ENCODE measurements around the gene CAMTA1. TPM values are rescaled to one million over a fixed set of nuclear protein-coding genes. Genes with fewer than 3 reads are reported as not detected.

CAMTA1 gene
- total and polyA plus RNA-seq, 2 experiments from 2014 or later, result 213 to 341 TPM

DNA sequence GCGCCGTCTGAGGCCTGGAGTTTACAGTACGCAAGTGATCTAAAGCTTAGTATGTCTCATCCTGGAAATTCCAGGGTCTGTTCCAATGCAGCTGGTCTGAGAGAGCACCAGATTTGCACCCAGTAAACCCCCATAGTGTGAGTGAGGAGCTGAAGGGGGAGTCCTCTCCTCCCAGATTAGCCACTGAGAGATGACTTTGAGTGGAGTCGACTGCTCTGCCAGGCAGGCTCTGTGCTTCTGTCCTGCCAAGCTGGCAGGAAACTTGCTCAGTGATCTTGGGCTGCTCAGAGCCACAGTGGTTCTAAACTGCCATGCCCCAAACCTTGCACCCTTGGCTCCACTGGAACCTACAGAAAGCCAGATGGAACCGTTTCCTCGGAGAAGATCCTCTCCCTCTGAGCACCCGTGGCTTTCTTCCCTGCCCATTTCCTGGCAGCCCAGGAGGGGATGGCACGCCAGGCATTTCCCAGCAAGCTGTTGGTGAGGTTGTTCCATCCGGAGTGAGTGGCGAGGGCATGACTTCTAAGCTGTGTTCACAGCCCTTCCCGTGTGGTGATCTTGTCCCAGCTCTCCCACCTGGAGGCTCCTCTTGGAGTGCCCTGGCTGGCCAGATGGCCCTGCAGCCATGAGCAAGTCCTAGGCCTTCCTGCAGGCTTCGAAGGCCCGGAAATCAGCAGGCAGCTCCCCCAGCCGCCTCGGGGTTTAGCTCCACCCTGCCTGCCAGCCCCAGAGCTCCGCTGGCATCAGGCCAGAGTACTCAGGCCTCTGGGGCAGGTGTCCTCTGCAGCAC, 859.9 kb downstream of the CAMTA1 start:
- Histone ChIP-seq H3K27ac (no peak overlapping the region), H3K36me3 (no peaks in the 10 kb centered on the region), H3K4me1 (ENCODE audit: low read depth) (no peaks in the 10 kb centered on the region), H3K27me3 (no peaks in the 10 kb centered on the region), H3K4me3 (no peak overlapping the region), H3K9me3 (ENCODE audit: low read depth) (no peaks in the 10 kb centered on the region)
- TF ChIP-seq, protein P1, sequence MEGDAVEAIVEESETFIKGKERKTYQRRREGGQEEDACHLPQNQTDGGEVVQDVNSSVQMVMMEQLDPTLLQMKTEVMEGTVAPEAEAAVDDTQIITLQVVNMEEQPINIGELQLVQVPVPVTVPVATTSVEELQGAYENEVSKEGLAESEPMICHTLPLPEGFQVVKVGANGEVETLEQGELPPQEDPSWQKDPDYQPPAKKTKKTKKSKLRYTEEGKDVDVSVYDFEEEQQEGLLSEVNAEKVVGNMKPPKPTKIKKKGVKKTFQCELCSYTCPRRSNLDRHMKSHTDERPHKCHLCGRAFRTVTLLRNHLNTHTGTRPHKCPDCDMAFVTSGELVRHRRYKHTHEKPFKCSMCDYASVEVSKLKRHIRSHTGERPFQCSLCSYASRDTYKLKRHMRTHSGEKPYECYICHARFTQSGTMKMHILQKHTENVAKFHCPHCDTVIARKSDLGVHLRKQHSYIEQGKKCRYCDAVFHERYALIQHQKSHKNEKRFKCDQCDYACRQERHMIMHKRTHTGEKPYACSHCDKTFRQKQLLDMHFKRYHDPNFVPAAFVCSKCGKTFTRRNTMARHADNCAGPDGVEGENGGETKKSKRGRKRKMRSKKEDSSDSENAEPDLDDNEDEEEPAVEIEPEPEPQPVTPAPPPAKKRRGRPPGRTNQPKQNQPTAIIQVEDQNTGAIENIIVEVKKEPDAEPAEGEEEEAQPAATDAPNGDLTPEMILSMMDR (IDR thresholded peaks at IDR 0.05; ENCODE audit: low read depth, low read length), result no peak
- peak in 1 of 2 donors; percentile 19 for DNase-seq (ENCODE audit: low read depth in 1 of 2, low spot score in 1 of 2)

DNA sequence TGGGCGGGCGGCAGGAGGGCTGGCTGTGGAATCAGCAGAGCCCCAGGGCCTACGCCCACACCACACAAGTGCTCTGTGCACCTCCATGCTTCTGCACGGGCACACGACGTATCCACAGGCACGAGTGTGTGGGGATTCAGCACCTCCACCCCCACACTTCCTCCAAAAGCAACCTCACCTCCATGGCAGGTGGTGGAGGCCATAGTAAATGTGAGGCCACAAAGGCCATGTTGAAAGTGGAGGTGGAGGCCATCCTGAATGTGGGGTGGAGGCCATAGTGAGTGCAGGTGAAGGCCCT, 860.4 kb downstream of the CAMTA1 start:
- no peaks in the 10 kb centered on the region for H3K9me3 ChIP-seq (ENCODE audit: low read depth)
- DNase-seq (ENCODE audit: low read depth in 1 of 2, low spot score in 1 of 2), result no peak
- H3K4me3 ChIP-seq, result no peak overlapping the region
- no peaks in the 10 kb centered on the region for H3K27me3 ChIP-seq
- TF ChIP-seq, protein P1 (IDR thresholded peaks at IDR 0.05; ENCODE audit: low read depth, low read length), result no peak
- H3K4me1 ChIP-seq (ENCODE audit: low read depth), result no peaks in the 10 kb centered on the region
- H3K36me3 ChIP-seq, result no peaks in the 10 kb centered on the region
- no peak overlapping the region for H3K27ac ChIP-seq

DNA sequence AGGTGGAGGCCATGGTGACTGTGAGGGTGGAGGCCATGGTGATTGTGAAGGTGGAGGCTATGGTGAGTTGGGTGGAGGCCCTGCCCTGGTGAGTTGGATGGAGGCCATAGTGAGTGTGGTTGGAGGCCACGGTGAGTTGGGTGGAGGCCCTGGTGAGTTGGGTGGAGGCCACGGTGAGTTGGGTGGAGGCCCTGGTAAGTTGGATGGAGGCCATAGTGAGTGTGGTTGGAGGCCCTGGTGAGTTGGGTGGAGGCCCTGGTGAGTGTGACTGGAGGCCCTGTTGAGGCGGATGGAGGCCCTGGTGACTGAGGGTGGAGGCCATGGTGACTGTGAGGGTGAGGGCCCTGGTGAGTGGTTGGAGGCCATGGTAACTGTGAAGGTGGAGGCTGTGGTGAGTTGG, 860.9 kb downstream of the CAMTA1 start:
- Histone ChIP-seq H3K27me3 (no peaks in the 10 kb centered on the region), H3K9me3 (ENCODE audit: low read depth) (no peaks in the 10 kb centered on the region), H3K4me1 (ENCODE audit: low read depth) (no peaks in the 10 kb centered on the region), H3K27ac (no peak overlapping the region), H3K4me3 (no peak overlapping the region), H3K36me3 (no peaks in the 10 kb centered on the region)
- TF ChIP-seq, protein P1 (IDR thresholded peaks at IDR 0.05; ENCODE audit: low read depth, low read length), result no peak
- DNase-seq (ENCODE audit: low read depth in 1 of 2, low spot score in 1 of 2), result no peak

DNA sequence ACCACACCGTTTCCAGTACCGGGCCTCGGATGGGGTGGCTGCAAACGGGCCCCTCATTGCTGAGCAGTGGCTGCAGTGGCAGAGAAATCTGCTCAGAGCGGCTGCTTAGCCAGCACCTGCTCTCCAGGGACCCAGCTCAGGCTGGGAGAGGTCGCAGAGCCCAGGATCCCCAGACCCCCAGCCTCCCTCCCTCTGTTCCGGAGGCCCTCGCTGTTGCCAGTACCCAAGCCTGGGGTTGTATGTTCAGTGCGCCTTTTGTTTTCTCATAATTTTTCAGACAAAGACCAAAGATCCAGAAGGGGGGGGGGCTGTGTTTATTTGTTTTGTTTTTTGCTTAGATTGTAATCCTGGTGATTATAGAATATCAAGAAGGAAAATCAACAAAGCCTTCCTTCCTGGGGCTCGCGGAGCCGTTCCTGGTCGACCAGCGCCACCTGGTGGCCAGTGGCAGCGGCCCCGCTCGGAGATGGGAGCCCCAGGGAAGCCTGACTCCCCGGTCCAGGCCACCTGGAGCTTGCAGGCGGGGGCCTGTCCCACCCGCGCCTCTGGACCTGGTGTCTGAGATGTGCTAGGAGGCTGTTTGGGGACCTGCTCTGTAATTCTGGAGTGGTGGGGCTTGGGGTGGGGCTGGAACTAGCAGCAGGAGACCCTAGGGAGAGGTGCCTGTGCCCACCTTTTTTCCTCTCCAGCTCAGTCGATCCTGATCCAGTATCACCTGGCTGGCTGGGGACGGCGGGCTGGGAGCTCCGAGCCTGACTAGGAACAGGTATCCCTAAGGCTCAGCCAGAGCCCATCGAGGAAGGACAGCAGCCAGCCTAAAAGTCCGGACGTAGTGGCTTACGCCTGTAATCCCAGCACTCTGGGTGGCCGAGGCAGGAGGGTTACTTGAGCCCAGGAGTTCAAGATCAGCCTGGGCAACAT, 862.0 kb downstream of the CAMTA1 start:
- DNase-seq (ENCODE audit: low read depth in 1 of 2, low spot score in 1 of 2), result peak; percentile 59 to 73
- Histone ChIP-seq H3K27ac (no peak overlapping the region), H3K27me3 (no peaks in the 10 kb centered on the region), H3K4me1 (ENCODE audit: low read depth) (no peaks in the 10 kb centered on the region), H3K36me3 (no peaks in the 10 kb centered on the region), H3K9me3 (ENCODE audit: low read depth) (no peaks in the 10 kb centered on the region), H3K4me3 (no peak overlapping the region)
- TF ChIP-seq, protein P1 (IDR thresholded peaks at IDR 0.05; ENCODE audit: low read depth, low read length), result peak; percentile 94

DNA sequence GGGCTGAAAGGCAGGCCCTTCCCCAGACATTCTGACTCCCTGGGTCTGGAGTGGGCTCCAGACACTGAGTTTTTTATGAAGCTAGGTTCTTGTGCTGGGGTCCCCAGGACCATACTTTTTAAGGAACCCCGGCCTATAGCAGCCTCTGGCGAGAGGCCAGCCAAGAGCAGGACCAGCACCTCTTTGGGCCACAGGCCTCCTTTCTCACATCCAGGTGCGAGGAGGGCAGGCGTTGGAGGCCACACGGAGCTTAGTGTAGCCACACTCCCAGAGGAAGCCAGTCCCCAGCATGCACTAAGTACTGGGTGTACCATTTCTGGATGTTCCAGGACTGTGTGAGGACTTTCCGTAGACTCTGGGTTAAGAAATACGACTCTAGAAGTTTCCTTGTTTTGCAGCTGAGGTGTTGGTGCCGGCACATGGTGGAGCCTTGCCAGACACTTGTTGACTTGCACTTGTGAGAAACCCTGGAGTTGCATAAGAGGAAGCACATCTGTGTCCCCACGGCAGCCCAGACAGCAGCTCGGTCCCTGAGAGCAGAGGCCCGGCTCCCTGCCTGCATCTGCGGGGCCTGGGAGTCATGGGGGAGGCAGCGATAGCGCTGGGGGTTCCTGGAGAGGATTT, 863.6 kb downstream of the CAMTA1 start:
- Histone ChIP-seq H3K27ac (no peak overlapping the region), H3K9me3 (ENCODE audit: low read depth) (no peaks in the 10 kb centered on the region), H3K36me3 (no peaks in the 10 kb centered on the region), H3K4me1 (ENCODE audit: low read depth) (no peaks in the 10 kb centered on the region), H3K4me3 (no peak overlapping the region), H3K27me3 (no peaks in the 10 kb centered on the region)
- TF ChIP-seq, protein P1 (IDR thresholded peaks at IDR 0.05; ENCODE audit: low read depth, low read length), result no peak
- peak in 1 of 2 donors; percentile 51 for DNase-seq (ENCODE audit: low read depth in 1 of 2, low spot score in 1 of 2)

All from cardiac muscle cell (in vitro differentiated cells and primary cell).